Caki2 (cell line): ENCODE results near the gene TGFBI. TPM values are rescaled to one million over a fixed set of nuclear protein-coding genes. Genes with fewer than 3 reads are reported as not detected.

Experiments used
- DNase-seq: peaks from one replicate; pipeline ENCODE4 v3.0.0-alpha.2; 2015; ENCODE audit warnings: low read depth
- in situ Hi-C: cut with HindIII; loops from 2 replicates; pipeline ENCODE4 v1.10.0; 2016; ENCODE audit warnings: low sequenced_read_pairs, low pct_unique_long_range_greater_than_20kb, mixed read lengths
- total RNA-seq: library from RNA; depleted of rRNA; stranded (reverse); fragments of >200 nt; shearing (Covaris generic); gene quantifications from 2 replicates; pipeline ENCODE4 v1.2.3, GENCODE V29; 2014; ENCODE audit warnings: low replicate concordance

The TGFBI gene
- total RNA-seq, 1 experiment from 2014 or later = 340 TPM

DNA sequence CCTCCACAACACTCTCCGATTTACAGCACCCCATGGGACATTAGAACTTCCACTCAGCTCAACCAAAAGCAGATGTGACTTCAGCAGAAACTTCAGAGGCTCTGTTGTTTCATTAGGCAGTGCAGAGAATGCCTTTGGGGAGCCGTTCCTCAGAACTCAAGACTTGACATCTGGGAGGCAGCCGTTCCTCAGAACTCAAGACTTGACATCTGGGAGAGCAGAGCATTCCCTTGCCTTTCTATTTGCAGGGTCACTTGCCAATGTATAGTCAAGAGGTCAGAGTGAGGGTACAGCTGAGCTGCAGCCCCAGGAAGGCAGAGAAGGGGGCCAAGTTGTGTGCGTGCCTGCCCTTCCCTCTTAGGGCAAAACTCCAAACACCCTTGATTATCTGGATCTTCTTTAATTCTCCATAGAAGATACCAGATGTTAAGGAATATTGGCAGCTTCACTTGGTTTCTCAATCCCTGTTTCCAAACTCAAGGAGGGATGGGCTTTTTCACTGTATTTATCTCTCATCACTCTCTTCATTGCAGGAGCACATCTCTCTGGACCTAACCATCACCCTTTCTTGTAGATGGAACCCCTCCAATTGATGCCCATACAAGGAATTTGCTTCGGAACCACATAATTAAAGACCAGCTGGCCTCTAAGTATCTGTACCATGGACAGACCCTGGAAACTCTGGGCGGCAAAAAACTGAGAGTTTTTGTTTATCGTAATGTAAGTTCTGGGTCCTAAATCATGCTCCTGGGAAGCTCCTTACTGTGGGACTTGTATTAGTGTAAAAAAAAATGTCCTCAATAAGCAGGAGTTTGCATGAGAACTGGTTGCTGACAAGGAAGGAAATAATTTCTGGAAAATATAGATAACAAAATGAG lies 25.6 kb downstream of the TGFBI start:
- no peak for DNase-seq
- in situ Hi-C loops = no loop called here

DNA sequence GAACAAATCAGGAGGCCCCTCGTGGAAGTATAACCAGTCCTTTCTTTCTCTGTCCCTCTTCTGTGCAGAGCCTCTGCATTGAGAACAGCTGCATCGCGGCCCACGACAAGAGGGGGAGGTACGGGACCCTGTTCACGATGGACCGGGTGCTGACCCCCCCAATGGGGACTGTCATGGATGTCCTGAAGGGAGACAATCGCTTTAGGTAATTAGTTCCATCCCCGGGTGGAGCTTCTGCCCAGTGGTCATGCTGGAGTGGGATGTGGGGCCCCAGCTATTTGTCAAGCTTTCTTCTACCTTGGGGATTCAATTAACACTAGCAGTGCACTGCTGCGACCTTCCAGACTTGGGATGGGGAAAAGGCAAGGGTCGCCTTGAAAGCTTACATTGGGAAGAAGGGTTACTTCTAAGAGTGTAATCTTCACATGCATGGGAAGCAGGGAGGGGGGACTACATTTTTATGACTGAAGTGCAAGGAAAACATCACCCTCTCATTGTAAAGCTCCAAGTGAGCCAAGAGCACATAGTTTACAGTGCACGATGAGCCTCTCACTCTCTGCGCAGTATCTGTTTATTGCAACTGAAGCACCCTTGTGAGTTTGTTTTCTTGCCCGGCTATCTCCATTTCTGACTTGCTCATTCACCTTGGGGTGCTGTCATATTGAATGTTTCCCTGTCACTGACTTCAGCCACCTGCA lies 27.0 kb downstream of the TGFBI start:
- DNase-seq = no peak
- in situ Hi-C loops = no loop called here

DNA sequence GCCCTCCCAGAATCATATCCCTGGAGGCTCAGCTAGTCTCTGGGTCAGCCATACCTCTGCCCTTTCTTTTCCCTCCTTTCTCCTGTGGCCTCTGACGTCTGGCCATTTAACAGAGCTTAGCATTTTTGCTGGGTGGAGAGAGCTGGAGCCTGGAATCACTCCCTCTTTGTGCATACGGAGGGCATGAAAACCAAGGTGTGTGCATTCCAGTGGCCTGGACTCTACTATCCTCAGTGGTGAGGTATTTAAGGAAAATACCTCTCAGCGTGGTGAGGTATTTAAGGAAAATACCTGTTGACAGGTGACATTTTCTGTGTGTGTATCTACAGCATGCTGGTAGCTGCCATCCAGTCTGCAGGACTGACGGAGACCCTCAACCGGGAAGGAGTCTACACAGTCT lies 27.5 kb downstream of the TGFBI start:
- no peak for DNase-seq
- in situ Hi-C loops = no loop called here

DNA sequence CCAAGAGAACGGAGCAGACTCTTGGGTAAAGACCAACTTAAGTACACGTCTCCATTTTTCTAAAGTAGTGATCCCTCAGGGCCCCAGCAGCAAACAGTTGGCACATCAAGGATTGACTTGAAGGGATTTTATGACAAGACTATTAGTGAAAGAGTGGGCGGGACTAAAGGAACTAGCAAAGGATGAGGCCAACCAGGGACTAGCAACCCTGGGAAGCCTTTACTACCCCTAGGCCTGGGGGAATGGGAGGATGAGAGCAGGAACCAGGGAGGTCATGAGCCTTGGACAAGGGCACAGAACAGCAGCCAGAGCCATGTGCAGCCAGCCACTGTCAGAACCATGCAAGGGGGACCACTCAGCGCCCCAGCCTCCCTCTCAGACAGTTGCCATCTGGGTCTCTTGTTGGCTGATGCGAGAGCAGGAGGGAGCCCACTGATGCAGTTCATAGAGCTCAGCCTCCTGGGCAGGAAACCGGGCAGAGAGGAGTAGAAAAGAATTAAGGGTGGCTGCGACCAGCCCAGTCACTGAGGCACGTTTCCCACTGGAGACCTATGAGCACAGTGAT lies 28.1 kb downstream of the TGFBI start:
- no peak for DNase-seq
- in situ Hi-C loops = no loop called here

DNA sequence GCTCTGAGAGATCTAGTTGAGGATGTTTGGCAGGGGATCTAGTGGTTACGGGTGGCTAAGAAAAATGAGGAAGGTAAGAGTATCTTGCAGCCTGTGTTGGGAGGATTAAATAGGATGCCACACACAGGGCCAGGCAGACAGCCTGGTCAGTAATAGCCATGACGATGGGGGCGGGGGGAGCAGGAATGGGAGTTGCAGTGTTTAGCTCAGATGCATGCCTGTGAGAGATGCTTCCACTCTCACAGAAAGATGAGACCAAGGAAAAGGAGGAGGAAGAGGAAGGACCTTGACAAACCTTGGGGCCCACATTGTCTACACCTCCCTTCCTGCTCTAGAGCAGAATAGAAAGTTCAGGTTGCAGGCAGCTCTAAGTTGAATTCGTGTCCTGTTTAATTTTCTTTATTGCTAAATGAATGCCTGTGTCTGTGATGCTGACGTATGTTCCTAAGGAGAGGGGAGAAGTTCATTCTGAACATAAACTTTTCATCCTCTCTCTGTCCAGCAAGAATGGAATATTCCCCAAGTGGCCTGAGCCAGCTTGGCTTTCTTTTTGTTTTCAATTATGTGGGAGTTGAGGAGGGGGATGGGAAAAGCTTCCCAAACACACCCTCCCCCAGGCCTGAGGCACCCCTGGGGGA lies 28.7 kb downstream of the TGFBI start:
- in situ Hi-C loops = no loop called here
- no peak for DNase-seq

GRCh38 chr5:136058039-136058971 lies 29.5 kb downstream of the TGFBI start:
- in situ Hi-C loops = no loop called here
- peak; percentile 92 for DNase-seq

DNA sequence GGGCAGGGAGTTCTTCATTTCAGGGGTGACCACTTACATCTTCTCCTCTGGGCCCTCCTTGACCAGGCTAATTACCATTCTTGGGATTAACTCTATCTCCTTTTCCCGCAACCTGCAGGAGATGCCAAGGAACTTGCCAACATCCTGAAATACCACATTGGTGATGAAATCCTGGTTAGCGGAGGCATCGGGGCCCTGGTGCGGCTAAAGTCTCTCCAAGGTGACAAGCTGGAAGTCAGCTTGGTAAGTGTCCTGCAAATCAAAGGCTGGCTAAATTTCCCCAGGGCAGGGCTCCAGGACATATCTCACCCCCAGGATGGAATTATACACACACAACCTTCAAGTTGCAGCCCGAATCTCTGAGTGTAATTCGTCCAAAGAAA lies 30.2 kb downstream of the TGFBI start:
- DNase-seq = no peak
- in situ Hi-C loops = no loop called here

GRCh38 chr5:136060963-136061362 lies 32.2 kb downstream of the TGFBI start:
- no peak for DNase-seq
- in situ Hi-C loops = no loop called here

DNA sequence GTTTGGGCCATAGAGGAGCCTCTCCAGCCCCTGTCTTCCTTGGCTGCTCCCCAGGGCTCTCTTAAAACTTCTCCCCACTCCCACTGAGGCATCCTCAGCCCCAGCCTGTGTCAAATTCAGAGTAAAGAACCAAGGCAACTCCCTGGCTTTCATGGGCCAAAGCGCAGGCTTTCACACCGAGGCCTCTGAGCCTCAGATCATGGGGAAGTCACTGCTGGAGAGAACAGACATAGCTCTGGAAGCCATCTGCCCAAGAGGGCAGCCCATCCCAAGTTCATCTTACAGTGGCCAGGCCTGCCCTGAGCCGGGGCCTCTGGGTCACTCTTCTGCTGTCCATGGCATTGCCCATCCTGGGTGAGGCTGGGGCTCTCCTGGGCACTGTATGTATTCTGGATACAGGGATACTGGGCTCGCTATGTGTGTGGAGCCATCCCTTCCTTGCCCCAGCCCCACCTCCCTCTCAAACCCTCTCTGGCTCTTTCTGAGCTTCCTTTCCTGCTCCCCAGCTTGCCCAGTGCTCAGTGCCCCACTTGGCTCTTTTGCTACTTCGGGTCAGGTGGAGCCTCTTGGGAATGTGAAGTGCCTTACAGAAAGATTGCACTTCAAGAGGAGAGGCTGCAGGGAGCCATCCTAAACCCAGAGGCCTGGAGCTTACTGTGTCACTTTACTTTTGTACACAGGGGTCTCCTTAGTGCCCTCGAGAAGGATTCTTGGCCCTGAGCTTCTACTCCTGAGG lies 33.0 kb downstream of the TGFBI start:
- in situ Hi-C loops = no loop called here
- DNase-seq = no peak

DNA sequence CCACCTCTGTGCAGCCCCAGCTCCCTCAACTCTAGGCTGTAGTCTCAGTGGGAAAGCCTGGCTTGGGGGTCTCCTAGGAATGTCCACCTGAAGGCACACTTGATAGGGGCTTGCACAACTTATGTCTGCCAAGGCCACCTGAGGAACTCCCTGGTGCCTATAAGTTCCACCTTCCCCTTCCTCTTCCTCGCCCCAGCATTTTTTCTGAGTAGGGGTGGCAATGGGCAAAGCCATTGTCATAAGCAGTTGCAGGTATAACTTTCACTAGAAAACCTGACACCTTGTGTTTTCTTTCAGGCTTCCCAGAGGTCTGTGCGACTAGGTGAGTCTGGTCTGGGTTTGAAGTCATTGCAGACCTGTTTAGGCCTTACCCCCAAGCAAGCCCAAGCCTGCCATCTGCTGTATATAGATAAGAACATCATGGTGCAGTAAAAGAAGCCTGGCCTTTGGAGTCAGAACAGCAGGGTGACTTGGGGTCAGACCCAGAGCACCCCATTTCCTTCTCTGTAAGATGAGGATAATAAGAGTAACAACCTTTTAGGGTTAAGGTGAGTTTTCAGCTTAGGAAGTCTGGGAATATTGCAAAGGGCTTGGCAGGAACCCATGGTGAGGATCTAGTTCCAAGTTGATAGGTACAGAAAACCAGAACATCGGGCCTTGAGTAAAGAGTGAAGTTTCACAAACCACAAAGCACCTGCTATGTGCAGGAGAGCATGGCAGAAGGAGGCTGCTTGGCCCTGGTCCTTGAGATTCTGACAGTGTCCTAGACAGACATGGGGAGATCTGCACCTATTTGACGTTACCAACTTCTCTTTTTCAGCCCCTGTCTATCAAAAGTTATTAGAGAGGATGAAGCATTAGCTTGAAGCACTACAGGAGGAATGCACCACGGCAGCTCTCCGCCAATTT lies 33.8 kb downstream of the TGFBI start:
- in situ Hi-C loops = no loop called here
- peak; percentile 28 for DNase-seq

GRCh38 chr5:136063778-136064465 lies 35.1 kb downstream of the TGFBI start:
- DNase-seq = no peak
- in situ Hi-C loops = no loop called here

- in situ Hi-C loops = no loop called here
- no peak for DNase-seq
These were observed 35.7 kb downstream of the TGFBI start for GRCh38 chr5:136064510-136064909.

DNA sequence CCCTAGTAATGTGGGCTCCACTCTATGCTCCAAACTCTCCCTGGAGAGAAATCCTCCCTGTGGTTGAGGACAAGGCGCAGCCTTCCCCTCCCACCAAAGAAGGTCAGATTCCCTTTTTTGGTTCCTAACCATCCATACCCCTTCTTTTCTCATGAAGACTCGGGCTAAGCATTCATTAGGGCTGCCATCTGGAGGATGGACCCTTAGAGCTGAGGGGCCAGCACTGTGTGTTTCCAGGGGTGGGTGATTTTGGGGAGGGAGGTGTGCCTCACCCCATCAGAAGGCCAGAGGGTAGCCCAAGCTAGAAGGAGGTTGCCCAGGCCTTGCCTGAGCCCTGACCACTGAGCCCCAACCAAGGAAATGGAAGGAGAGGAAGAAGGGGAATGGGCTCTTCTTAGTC lies 36.8 kb downstream of the TGFBI start:
- DNase-seq = no peak
- in situ Hi-C loops = no loop called here

- DNase-seq = peak; percentile 39
- in situ Hi-C loops = no loop called here
These were observed 38.0 kb downstream of the TGFBI start for GRCh38 chr5:136066661-136067271.

GRCh38 chr5:136067422-136067821 lies 38.6 kb downstream of the TGFBI start:
- no peak for DNase-seq
- in situ Hi-C loops = no loop called here
